HepG2 (cell line): ENCODE measurements around the gene CT45A10.

Experiments
- EZH2 ChIP-seq: conservative IDR thresholded peaks from 2 replicates; pipeline ENCODE4 v1.6.1; 2012; ENCODE audit warnings: mild to moderate bottlenecking, low read depth, low read length, moderate library complexity
- SP140L ChIP-seq: sonication (generic); formaldehyde crosslinking; IDR thresholded peaks from 2 replicates; pipeline ENCODE4 v1.4.0; 2020; ENCODE audit warnings: missing genetic modification reagents, borderline replicate concordance
- ZEB1 ChIP-seq: IDR thresholded peaks from 2 replicates; pipeline ENCODE4 v1.6.1; 2012; ENCODE audit warnings: mild to moderate bottlenecking, low read depth, inconsistent platforms; ENCODE audit not compliant: insufficient replicate concordance
- TF ChIP-seq, protein P1 (sequence below): IDR thresholded peaks from 2 replicates; pipeline ENCODE4 v1.6.1; 2016
- TF ChIP-seq, protein P2 (sequence below): sonication (generic); formaldehyde crosslinking; IDR thresholded peaks from 2 replicates; pipeline ENCODE4 v1.5.0; 2020; ENCODE audit warnings: mild to moderate bottlenecking, missing genetic modification reagents, moderate library complexity

DNA sequence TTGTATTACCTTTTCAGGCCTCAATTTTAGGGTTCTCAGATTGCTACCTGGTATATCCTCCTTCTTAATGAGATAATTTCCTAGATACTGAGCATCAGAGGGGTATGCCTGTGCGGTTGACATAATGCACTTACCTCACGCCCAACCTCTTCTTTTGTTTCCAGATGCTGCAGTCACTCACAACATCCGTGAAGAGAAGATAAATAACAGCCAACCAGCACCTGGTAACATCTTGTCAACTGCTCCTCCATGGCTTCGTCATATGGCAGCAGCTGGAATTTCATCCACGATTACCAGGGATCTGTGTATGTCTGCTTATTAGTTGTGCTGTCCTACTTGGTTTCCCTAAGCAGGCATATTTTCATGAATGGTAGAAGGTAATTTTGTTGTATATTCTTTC lies 17.0 kb upstream of the CT45A10 start:
- TF ChIP-seq ZEB1, result no peak
- TF ChIP-seq, protein P1, sequence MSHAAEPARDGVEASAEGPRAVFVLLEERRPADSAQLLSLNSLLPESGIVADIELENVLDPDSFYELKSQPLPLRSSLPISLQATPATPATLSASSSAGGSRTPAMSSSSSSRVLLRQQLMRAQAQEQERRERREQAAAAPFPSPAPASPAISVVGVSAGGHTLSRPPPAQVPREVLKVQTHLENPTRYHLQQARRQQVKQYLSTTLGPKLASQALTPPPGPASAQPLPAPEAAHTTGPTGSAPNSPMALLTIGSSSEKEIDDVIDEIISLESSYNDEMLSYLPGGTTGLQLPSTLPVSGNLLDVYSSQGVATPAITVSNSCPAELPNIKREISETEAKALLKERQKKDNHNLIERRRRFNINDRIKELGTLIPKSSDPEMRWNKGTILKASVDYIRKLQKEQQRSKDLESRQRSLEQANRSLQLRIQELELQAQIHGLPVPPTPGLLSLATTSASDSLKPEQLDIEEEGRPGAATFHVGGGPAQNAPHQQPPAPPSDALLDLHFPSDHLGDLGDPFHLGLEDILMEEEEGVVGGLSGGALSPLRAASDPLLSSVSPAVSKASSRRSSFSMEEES (CRISPR knock-in tag), result no peak
- TF ChIP-seq, protein P2, sequence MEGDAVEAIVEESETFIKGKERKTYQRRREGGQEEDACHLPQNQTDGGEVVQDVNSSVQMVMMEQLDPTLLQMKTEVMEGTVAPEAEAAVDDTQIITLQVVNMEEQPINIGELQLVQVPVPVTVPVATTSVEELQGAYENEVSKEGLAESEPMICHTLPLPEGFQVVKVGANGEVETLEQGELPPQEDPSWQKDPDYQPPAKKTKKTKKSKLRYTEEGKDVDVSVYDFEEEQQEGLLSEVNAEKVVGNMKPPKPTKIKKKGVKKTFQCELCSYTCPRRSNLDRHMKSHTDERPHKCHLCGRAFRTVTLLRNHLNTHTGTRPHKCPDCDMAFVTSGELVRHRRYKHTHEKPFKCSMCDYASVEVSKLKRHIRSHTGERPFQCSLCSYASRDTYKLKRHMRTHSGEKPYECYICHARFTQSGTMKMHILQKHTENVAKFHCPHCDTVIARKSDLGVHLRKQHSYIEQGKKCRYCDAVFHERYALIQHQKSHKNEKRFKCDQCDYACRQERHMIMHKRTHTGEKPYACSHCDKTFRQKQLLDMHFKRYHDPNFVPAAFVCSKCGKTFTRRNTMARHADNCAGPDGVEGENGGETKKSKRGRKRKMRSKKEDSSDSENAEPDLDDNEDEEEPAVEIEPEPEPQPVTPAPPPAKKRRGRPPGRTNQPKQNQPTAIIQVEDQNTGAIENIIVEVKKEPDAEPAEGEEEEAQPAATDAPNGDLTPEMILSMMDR, result no peak
- TF ChIP-seq EZH2, result no peak
- TF ChIP-seq SP140L (CRISPR knock-in tag), result no peak
